SK-N-SH treated with all-trans-retinoic acid at 6 μM for 48 hours (cell line): ENCODE measurements around the gene NELFE.

Experiments used
- CREB5 ChIP-seq: fragments of 250-450 bp; sonication (Bioruptor Pico); IDR thresholded peaks from 2 replicates; pipeline ENCODE4 v1.5.1; 2020; ENCODE audit warnings: low read depth, mild to moderate bottlenecking, moderate library complexity
- CSDC2 ChIP-seq: fragments of 250-450 bp; sonication (Bioruptor Pico); IDR thresholded peaks from 2 replicates; pipeline ENCODE4 v1.5.0; 2020; ENCODE audit warnings: mild to moderate bottlenecking, moderate library complexity
- ISL1 ChIP-seq: fragments of 250-450 bp; sonication (Bioruptor Pico); IDR thresholded peaks from 2 replicates; pipeline ENCODE4 v2.1.2; 2022; ENCODE audit warnings: mild to moderate bottlenecking, moderate library complexity
- PATZ1 ChIP-seq: fragments of 250-450 bp; sonication (Bioruptor Pico); IDR thresholded peaks from 2 replicates; pipeline ENCODE4 v1.8.0; 2020; ENCODE audit warnings: mild to moderate bottlenecking, moderate library complexity, borderline replicate concordance
- POU6F1 ChIP-seq: fragments of 250-450 bp; sonication (Bioruptor Pico); IDR thresholded peaks from 2 replicates; pipeline ENCODE4 v1.8.0; 2021; ENCODE audit warnings: low read depth, mild to moderate bottlenecking, moderate library complexity, borderline replicate concordance
- RARB ChIP-seq: fragments of 250-450 bp; sonication (Bioruptor Pico); IDR thresholded peaks from 2 replicates; pipeline ENCODE4 v1.8.0; 2021; ENCODE audit warnings: mild to moderate bottlenecking, moderate library complexity
- SNAI2 ChIP-seq: fragments of 250-450 bp; sonication (Bioruptor Pico); IDR thresholded peaks from 2 replicates; pipeline ENCODE4 v1.5.0; 2020; ENCODE audit warnings: mild to moderate bottlenecking, moderate library complexity
- TCF4 ChIP-seq: fragments of 250-450 bp; sonication (Bioruptor Pico); IDR thresholded peaks from 2 replicates; pipeline ENCODE4 v1.8.0; 2021; ENCODE audit warnings: mild to moderate bottlenecking, moderate library complexity, borderline replicate concordance
- TOX ChIP-seq: fragments of 250-450 bp; sonication (Bioruptor Pico); IDR thresholded peaks from 2 replicates; pipeline ENCODE4 v1.8.0; 2021; ENCODE audit warnings: mild to moderate bottlenecking, moderate library complexity, borderline replicate concordance
- ZFP3 ChIP-seq: fragments of 250-450 bp; sonication (Bioruptor Pico); IDR thresholded peaks from 2 replicates; pipeline ENCODE4 v1.5.0; 2020; ENCODE audit warnings: mild to moderate bottlenecking, moderate library complexity
- ZFP30 ChIP-seq: fragments of 450-650 bp; formaldehyde crosslinking; IDR thresholded peaks from 2 replicates; pipeline ENCODE4 v1.5.0; 2022; ENCODE audit warnings: mild to moderate bottlenecking, moderate library complexity
- ZNF565 ChIP-seq: fragments of 450-650 bp; formaldehyde crosslinking; conservative IDR thresholded peaks from 2 replicates; pipeline ENCODE4 v1.5.0; 2020; ENCODE audit warnings: low read depth, mild to moderate bottlenecking, moderate library complexity
- ZNF8 ChIP-seq: fragments of 450-650 bp; formaldehyde crosslinking; IDR thresholded peaks from 2 replicates; pipeline ENCODE4 v1.5.0; 2020; ENCODE audit warnings: mild to moderate bottlenecking, moderate library complexity

DNA sequence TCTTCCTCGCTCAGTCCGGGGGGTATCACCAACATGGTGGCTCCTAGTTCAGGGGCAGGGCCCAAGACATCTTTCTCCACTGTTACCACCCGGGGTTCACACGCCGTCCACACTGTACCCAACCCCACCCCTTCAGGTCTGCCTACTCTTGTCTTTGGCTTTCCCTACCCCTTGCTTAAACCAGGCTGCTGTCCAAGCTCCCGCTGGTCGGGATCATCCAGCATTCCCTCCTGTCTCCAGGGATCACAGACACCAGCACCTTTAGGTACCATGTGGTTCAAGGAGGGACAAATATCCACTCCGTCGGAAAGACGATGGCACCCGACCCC, 395 bp downstream of the NELFE start:
- TF ChIP-seq CREB5 (CRISPR knock-in tag), result no peak
- TF ChIP-seq POU6F1, result no peak
- TF ChIP-seq RARB (CRISPR knock-in tag), result no peak
- no peak for TF ChIP-seq SNAI2 (CRISPR knock-in tag)
- TF ChIP-seq ISL1 (CRISPR knock-in tag), result no peak
- no peak for TF ChIP-seq ZFP30
- TF ChIP-seq CSDC2, result no peak
- TF ChIP-seq ZFP3, result no peak
- no peak for TF ChIP-seq TOX
- no peak for TF ChIP-seq TCF4
- TF ChIP-seq ZNF8 (CRISPR knock-in tag), result no peak
- TF ChIP-seq ZNF565 (CRISPR knock-in tag), result no peak
- no peak for TF ChIP-seq PATZ1
